ENCODE results near the gene RNF144B.

DNA sequence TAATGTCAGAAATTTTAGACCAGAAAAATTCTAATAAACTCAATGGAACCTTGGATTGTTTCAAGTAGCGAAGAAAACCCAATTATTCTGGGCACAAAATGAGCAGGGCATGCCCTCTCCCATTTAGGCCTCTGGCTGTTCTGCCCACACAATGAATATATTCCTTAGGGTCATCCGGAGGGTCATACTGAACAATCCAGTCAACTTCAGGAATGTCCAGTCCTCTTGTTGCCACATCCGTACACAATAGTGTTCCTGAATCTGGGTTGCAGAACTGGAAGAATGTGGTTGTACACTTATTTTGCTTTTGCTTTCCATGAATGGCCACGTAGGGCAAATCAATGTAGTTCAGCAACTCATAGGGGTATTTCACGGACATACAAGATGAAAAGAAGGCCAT, 23.4 kb upstream of the RNF144B start:
- TF ChIP-seq, protein P1, sequence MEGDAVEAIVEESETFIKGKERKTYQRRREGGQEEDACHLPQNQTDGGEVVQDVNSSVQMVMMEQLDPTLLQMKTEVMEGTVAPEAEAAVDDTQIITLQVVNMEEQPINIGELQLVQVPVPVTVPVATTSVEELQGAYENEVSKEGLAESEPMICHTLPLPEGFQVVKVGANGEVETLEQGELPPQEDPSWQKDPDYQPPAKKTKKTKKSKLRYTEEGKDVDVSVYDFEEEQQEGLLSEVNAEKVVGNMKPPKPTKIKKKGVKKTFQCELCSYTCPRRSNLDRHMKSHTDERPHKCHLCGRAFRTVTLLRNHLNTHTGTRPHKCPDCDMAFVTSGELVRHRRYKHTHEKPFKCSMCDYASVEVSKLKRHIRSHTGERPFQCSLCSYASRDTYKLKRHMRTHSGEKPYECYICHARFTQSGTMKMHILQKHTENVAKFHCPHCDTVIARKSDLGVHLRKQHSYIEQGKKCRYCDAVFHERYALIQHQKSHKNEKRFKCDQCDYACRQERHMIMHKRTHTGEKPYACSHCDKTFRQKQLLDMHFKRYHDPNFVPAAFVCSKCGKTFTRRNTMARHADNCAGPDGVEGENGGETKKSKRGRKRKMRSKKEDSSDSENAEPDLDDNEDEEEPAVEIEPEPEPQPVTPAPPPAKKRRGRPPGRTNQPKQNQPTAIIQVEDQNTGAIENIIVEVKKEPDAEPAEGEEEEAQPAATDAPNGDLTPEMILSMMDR (IDR thresholded peaks at IDR 0.05), result no peak
- TF ChIP-seq POLR2A (IDR thresholded peaks at IDR 0.05), result no peak
